HepG2 (cell line): ENCODE measurements around the gene PHAX.

Experiments used
- CTCF ChIP-seq: sonication (generic); formaldehyde crosslinking; IDR thresholded peaks from 2 replicates; pipeline ENCODE4 v1.5.0; 2020; ENCODE audit warnings: mild to moderate bottlenecking, missing genetic modification reagents, moderate library complexity
- RBFOX2 ChIP-seq: fragments of 200-400 bp; formaldehyde crosslinking; IDR thresholded peaks from 2 replicates; pipeline ENCODE4 v1.6.1; 2017; ENCODE audit warnings: low read depth, mild to moderate bottlenecking, low read length
- ZNF263 ChIP-seq: sonication (generic); formaldehyde crosslinking; IDR thresholded peaks from 2 replicates; pipeline ENCODE4 v1.4.0; 2020; ENCODE audit warnings: missing genetic modification reagents

- no peak for TF ChIP-seq CTCF
- no peak for TF ChIP-seq RBFOX2
- no peak for TF ChIP-seq ZNF263 (CRISPR knock-in tag)
Measured at GRCh38 chr5:126673477-126673876, 72.7 kb downstream of the PHAX start.
